Lung (tissue), 12 donors: Measurements from ENCODE around the gene PTH2. TPM values are rescaled to one million over a fixed set of nuclear protein-coding genes. Genes with fewer than 3 reads are reported as not detected.

ENCODE experiments used
- ATAC-seq: fragments of 200-7000 bp; cut with Tn5 transposase; one replicate; pipeline ENCODE4 v1.9.1; 2020; ENCODE audit warnings: moderate number of reproducible peaks; ENCODE audit not compliant: insufficient read depth, low FRiP score
- DNase-seq, 3 donors: peaks; one replicate each; pipeline ENCODE4 v3.0.0-alpha.2; 2013 to 2017
- H3K27ac ChIP-seq, 2 donors: one replicate each; pipeline ENCODE4 v1.5.1; 2013; ENCODE audit warnings: mild to moderate bottlenecking in 2 of 2, moderate library complexity in 2 of 2, control low read depth in 1 of 2, inconsistent platforms in 1 of 2, low read depth in 1 of 2, low read length in 1 of 2
- H3K27me3 ChIP-seq, 3 donors: one replicate each; pipeline ENCODE4 v1.5.1; 2013; ENCODE audit warnings: low read length in 2 of 3; ENCODE audit not compliant: control insufficient read depth in 3 of 3, insufficient read depth in 3 of 3
- H3K36me3 ChIP-seq, 4 donors: one replicate each; pipeline ENCODE4 v1.5.1; 2013; ENCODE audit warnings: low read length in 4 of 4, mild to moderate bottlenecking in 1 of 4, moderate library complexity in 1 of 4; ENCODE audit not compliant: control insufficient read depth in 4 of 4, insufficient read depth in 4 of 4
- H3K4me1 ChIP-seq, 5 donors: one replicate each; pipeline ENCODE4 v1.5.1; 2013; ENCODE audit warnings: low read length in 5 of 5, mild to moderate bottlenecking in 2 of 5, moderate library complexity in 1 of 5; ENCODE audit not compliant: control insufficient read depth in 5 of 5, insufficient read depth in 5 of 5
- H3K4me3 ChIP-seq: one replicate; pipeline ENCODE4 v1.5.1; 2013; ENCODE audit warnings: mild to moderate bottlenecking, control low read depth, moderate library complexity
- H3K9ac ChIP-seq, 2 donors: one replicate each; pipeline ENCODE4 v1.5.1; 2013; ENCODE audit warnings: low read length in 2 of 2, control low read depth in 1 of 2; ENCODE audit not compliant: insufficient read depth in 1 of 2
- H3K9me3 ChIP-seq, 4 donors: one replicate each; pipeline ENCODE4 v1.5.1; 2013; ENCODE audit warnings: low read length in 3 of 4, mild to moderate bottlenecking in 1 of 4, moderate library complexity in 1 of 4; ENCODE audit not compliant: control insufficient read depth in 4 of 4, insufficient read depth in 3 of 4
- CTCF ChIP-seq: IDR thresholded peaks from 2 replicates; pipeline ENCODE4 v1.5.1; 2012; ENCODE audit warnings: mild to moderate bottlenecking; ENCODE audit errors: control extremely low read depth, extremely low read depth
- WGBS, 2 donors: extraction: QIAGEN DNeasy Blood & Tissue Kit; methylation state at CpG; one replicate each; pipeline ENCODE4 v1.1.7; 2013; 5-methylcytosine and 5-hydroxymethylcytosine counted together
- polyA plus RNA-seq, 2 donors: library from polyadenylated mRNA; stranded (reverse); fragments of 200-250 nt; gene quantifications; one replicate each; pipeline ENCODE4 v1.2.1, GENCODE V29; 2013
- total RNA-seq, 2 donors: library from RNA; depleted of rRNA in 1 of 2; stranded (reverse); fragments of >200 nt in 1 of 2; gene quantifications; one replicate each; pipeline ENCODE4 v1.2.1, GENCODE V29; 2014 to 2021
- donor health status: control.
- donor health status: control.
- donor health status: Bipolar disorder and iron deficiency.
- donor health status: healthy.
- donor health status: DM: yes; HTN: yes; CAD: no.

The PTH2 gene
- total and polyA plus RNA-seq, 4 donors = not detected

- 17 to 18% methylated on average over 31 of the region's 31 CpGs for whole genome bisulfite sequencing, 2 donors
Observed at GRCh38 chr19:49433240-49433901, 10.1 kb upstream of the PTH2 start.

GRCh38 chr19:49432141-49433073 is 9.2 kb upstream of the PTH2 start:
- H3K27ac ChIP-seq = no peak overlapping the region
- peaks cover 0 to 7% (median 0%) of the 10 kb centered on the region in 4 donors for H3K9me3 ChIP-seq
- no peak overlapping the region for H3K4me3 ChIP-seq
- no peak for TF ChIP-seq CTCF
- H3K36me3 ChIP-seq = no peaks in the 10 kb centered on the region
- no peak overlapping the region for H3K9ac ChIP-seq
- 7 to 9% methylated on average over 58 to 63 of the region's 63 CpGs for WGBS, 2 donors
- DNase-seq = no peak
- peaks cover 4 to 98% (median 84%) of the 10 kb centered on the region in 3 donors for H3K27me3 ChIP-seq
- peaks cover 0 to 5% (median 0%) of the 10 kb centered on the region in 5 donors for H3K4me1 ChIP-seq
- no peak for ATAC-seq

More at GRCh38 chr19:49433240-49433901, 10.1 kb upstream of the PTH2 start:
- no peak overlapping the region for H3K27ac ChIP-seq
- H3K36me3 ChIP-seq = no peaks in the 10 kb centered on the region
- no peak for DNase-seq
- H3K9me3 ChIP-seq = peaks cover 0 to 7% (median 0%) of the 10 kb centered on the region in 4 donors
- no peak for TF ChIP-seq CTCF
- peaks cover 0 to 5% (median 0%) of the 10 kb centered on the region in 5 donors for H3K4me1 ChIP-seq
- no peak for ATAC-seq
- H3K9ac ChIP-seq = no peak overlapping the region
- peaks cover 4 to 99% (median 86%) of the 10 kb centered on the region in 3 donors for H3K27me3 ChIP-seq
- H3K4me3 ChIP-seq = no peak overlapping the region

GRCh38 chr19:49431330-49431749 is 8.1 kb upstream of the PTH2 start:
- ATAC-seq = no peak
- H3K9ac ChIP-seq = no peak overlapping the region
- no peak for DNase-seq
- TF ChIP-seq CTCF = no peak
- H3K27ac ChIP-seq = no peak overlapping the region
- peaks cover 4 to 98% (median 84%) of the 10 kb centered on the region in 3 donors for H3K27me3 ChIP-seq
- H3K36me3 ChIP-seq = no peaks in the 10 kb centered on the region
- H3K4me1 ChIP-seq = peaks cover 0 to 3% (median 0%) of the 10 kb centered on the region in 5 donors
- peaks cover 0 to 5% (median 0%) of the 10 kb centered on the region in 4 donors for H3K9me3 ChIP-seq
- H3K4me3 ChIP-seq = no peak overlapping the region
- WGBS, 2 donors = 38 to 56% methylated on average over 26 to 29 of the region's 29 CpGs
